ENCODE results near the gene FBXW8.

The FBXW8 gene

DNA sequence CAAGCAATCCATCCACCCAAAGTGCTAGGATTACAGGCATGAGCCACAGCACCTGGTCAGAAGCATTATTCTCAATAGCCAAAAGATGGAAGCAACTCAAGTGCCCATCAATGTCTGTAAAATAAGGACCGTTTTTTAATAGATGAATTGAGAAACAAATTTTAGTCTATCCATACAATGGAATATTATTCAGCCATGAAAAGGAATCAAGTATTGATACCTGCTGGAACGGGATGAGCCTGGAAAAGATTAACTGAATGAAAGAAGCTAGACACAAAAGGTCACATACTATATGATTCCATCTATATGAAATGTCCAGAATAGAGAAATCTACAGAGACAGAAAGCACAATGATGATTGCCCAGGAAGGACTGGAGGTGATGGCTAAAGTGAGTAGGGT lies 9.1 kb upstream of the FBXW8 start:
- H3K27ac ChIP-seq (ENCODE audit: insufficient read depth, low read length, poor library complexity, severe bottlenecking) = no peak overlapping the region
- no peaks in the 10 kb centered on the region for H3K4me1 ChIP-seq (ENCODE audit: control insufficient read depth, insufficient read depth, low read length, poor library complexity, severe bottlenecking)
- no peaks in the 10 kb centered on the region for H3K27me3 ChIP-seq (replicated peaks; ENCODE audit: control insufficient read depth, insufficient read depth, low read length, poor library complexity, severe bottlenecking)
- H3K9me3 ChIP-seq (ENCODE audit: control insufficient read depth, low read length) = no peaks in the 10 kb centered on the region
- no peak for DNase-seq
- H3K36me3 ChIP-seq (ENCODE audit: control insufficient read depth, insufficient read depth, low read length) = no peaks in the 10 kb centered on the region
- no peak overlapping the region for H3K4me3 ChIP-seq (ENCODE audit: insufficient read depth, low read depth, low read length, poor library complexity, severe bottlenecking)

DNA sequence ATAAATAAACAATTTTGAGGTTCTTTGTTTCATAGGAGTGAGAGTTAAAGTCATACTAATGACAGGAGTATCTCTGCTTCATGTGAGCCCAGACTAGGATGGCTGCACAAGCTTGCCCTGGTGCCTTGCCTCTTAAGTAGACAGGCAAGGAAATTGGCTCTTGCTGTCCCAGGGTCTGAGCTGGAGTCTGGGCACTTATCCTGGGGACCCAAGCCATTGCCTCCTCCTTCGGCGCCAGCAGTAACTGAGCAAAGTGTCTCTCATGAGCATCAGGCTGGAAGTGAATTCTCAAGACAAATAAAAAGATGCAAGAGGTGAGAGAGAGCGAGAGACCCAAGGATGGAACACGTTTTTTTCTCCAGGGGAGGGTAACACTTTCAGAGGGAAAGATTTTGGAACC lies 6.9 kb upstream of the FBXW8 start:
- Histone ChIP-seq H3K4me3 (ENCODE audit: insufficient read depth, low read depth, low read length, poor library complexity, severe bottlenecking) (no peak overlapping the region), H3K9me3 (ENCODE audit: control insufficient read depth, low read length) (no peaks in the 10 kb centered on the region), H3K36me3 (ENCODE audit: control insufficient read depth, insufficient read depth, low read length) (no peaks in the 10 kb centered on the region), H3K27ac (ENCODE audit: insufficient read depth, low read length, poor library complexity, severe bottlenecking) (no peak overlapping the region), H3K4me1 (ENCODE audit: control insufficient read depth, insufficient read depth, low read length, poor library complexity, severe bottlenecking) (no peaks in the 10 kb centered on the region), H3K27me3 (replicated peaks; ENCODE audit: control insufficient read depth, insufficient read depth, low read length, poor library complexity, severe bottlenecking) (no peaks in the 10 kb centered on the region)
- no peak for DNase-seq

DNA sequence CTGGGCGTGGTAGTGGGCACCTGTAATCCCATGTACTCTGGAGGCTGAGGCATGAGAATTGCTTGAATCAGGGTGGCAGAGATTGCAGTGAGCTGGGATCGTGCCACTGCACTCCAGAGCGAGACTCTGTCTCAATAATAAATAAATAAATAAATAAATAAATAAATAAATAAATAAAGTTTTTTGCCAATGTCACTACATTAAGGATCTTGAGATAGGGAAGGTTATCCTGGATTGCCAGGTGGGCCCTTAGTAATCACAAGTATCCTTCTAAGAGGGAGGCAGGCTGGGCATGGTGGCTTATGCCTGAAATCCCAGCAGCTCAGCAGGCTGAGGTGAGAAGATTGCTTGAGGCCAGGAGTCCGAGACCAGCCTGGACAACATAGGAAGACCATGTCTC lies 4.5 kb upstream of the FBXW8 start:
- DNase-seq = no peak
- H3K9me3 ChIP-seq (ENCODE audit: control insufficient read depth, low read length) = no peaks in the 10 kb centered on the region
- peaks cover 1% of the 10 kb centered on the region for H3K4me1 ChIP-seq (ENCODE audit: control insufficient read depth, insufficient read depth, low read length, poor library complexity, severe bottlenecking)
- no peak overlapping the region for H3K27ac ChIP-seq (ENCODE audit: insufficient read depth, low read length, poor library complexity, severe bottlenecking)
- H3K4me3 ChIP-seq (ENCODE audit: insufficient read depth, low read depth, low read length, poor library complexity, severe bottlenecking) = no peak overlapping the region
- H3K27me3 ChIP-seq (replicated peaks; ENCODE audit: control insufficient read depth, insufficient read depth, low read length, poor library complexity, severe bottlenecking) = no peaks in the 10 kb centered on the region
- H3K36me3 ChIP-seq (ENCODE audit: control insufficient read depth, insufficient read depth, low read length) = no peaks in the 10 kb centered on the region

GRCh38 chr12:116910280-116910644 lies 488 bp upstream of the FBXW8 start:
- peaks cover 10% of the 10 kb centered on the region for H3K4me1 ChIP-seq (ENCODE audit: control insufficient read depth, insufficient read depth, low read length, poor library complexity, severe bottlenecking)
- no peak for DNase-seq
- peak overlapping the region; percentile 81 for H3K4me3 ChIP-seq (ENCODE audit: insufficient read depth, low read depth, low read length, poor library complexity, severe bottlenecking)
- no peaks in the 10 kb centered on the region for H3K27me3 ChIP-seq (replicated peaks; ENCODE audit: control insufficient read depth, insufficient read depth, low read length, poor library complexity, severe bottlenecking)
- no peak overlapping the region for H3K27ac ChIP-seq (ENCODE audit: insufficient read depth, low read length, poor library complexity, severe bottlenecking)
- H3K36me3 ChIP-seq (ENCODE audit: control insufficient read depth, insufficient read depth, low read length) = no peaks in the 10 kb centered on the region
- H3K9me3 ChIP-seq (ENCODE audit: control insufficient read depth, low read length) = no peaks in the 10 kb centered on the region

DNA sequence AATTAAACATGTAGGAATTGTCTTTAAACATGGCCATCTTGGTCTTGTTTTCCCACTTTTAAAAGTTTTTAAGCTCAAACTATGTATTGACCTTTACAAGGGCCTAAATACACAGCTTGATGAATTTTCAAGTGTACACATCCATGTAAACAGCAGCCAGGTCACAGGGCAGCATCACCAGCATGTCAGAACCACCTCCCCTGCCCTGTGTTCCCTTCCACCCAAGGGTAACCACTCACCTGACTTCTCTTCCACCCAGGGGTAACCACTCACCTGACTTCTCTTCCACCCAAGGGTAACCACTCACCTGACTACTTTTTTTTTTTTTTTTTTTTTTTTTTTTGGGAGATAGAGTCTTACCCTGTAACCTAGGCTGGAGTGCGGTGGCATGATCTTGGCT lies 4.6 kb downstream of the FBXW8 start:
- H3K9me3 ChIP-seq (ENCODE audit: control insufficient read depth, low read length) = no peaks in the 10 kb centered on the region
- no peak for DNase-seq
- peaks cover 10% of the 10 kb centered on the region for H3K4me1 ChIP-seq (ENCODE audit: control insufficient read depth, insufficient read depth, low read length, poor library complexity, severe bottlenecking)
- no peaks in the 10 kb centered on the region for H3K27me3 ChIP-seq (replicated peaks; ENCODE audit: control insufficient read depth, insufficient read depth, low read length, poor library complexity, severe bottlenecking)
- H3K27ac ChIP-seq (ENCODE audit: insufficient read depth, low read length, poor library complexity, severe bottlenecking) = no peak overlapping the region
- no peak overlapping the region for H3K4me3 ChIP-seq (ENCODE audit: insufficient read depth, low read depth, low read length, poor library complexity, severe bottlenecking)
- no peaks in the 10 kb centered on the region for H3K36me3 ChIP-seq (ENCODE audit: control insufficient read depth, insufficient read depth, low read length)

- DNase-seq = no peak
- no peak overlapping the region for H3K27ac ChIP-seq (ENCODE audit: insufficient read depth, low read length, poor library complexity, severe bottlenecking)
- no peaks in the 10 kb centered on the region for H3K36me3 ChIP-seq (ENCODE audit: control insufficient read depth, insufficient read depth, low read length)
- H3K27me3 ChIP-seq (replicated peaks; ENCODE audit: control insufficient read depth, insufficient read depth, low read length, poor library complexity, severe bottlenecking) = no peaks in the 10 kb centered on the region
- no peak overlapping the region for H3K4me3 ChIP-seq (ENCODE audit: insufficient read depth, low read depth, low read length, poor library complexity, severe bottlenecking)
- peaks cover 10% of the 10 kb centered on the region for H3K4me1 ChIP-seq (ENCODE audit: control insufficient read depth, insufficient read depth, low read length, poor library complexity, severe bottlenecking)
- no peaks in the 10 kb centered on the region for H3K9me3 ChIP-seq (ENCODE audit: control insufficient read depth, low read length)
Measured at GRCh38 chr12:116916122-116916521, 5.4 kb downstream of the FBXW8 start.

DNA sequence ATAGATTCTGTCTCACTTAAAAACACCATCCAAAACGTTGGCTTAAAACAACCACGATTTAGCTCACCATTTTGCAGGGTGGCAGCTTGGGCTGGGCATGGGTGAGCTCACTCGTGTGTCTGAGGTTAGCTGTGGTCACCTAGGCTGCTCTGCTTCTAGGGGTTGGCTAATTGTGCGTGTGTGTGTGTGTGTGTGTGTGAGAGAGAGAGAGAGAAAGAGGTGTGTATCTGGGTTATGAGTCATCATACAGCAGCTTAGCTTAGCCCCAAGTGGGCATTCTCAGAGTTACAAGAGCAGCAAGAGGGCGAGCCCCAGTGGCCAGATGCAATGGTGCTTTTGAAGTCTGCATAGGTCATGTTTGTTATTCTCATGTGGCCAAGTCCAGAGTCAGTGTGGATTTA lies 6.0 kb downstream of the FBXW8 start:
- Histone ChIP-seq H3K27me3 (replicated peaks; ENCODE audit: control insufficient read depth, insufficient read depth, low read length, poor library complexity, severe bottlenecking) (no peaks in the 10 kb centered on the region), H3K27ac (ENCODE audit: insufficient read depth, low read length, poor library complexity, severe bottlenecking) (no peak overlapping the region), H3K4me1 (ENCODE audit: control insufficient read depth, insufficient read depth, low read length, poor library complexity, severe bottlenecking) (peaks cover 4% of the 10 kb centered on the region), H3K9me3 (ENCODE audit: control insufficient read depth, low read length) (no peaks in the 10 kb centered on the region), H3K36me3 (ENCODE audit: control insufficient read depth, insufficient read depth, low read length) (no peaks in the 10 kb centered on the region), H3K4me3 (ENCODE audit: insufficient read depth, low read depth, low read length, poor library complexity, severe bottlenecking) (no peak overlapping the region)
- DNase-seq = peak in 2 of 3 donors; percentile 23 to 53

GRCh38 chr12:116918464-116918863 lies 7.7 kb downstream of the FBXW8 start:
- no peak overlapping the region for H3K27ac ChIP-seq (ENCODE audit: insufficient read depth, low read length, poor library complexity, severe bottlenecking)
- no peak overlapping the region for H3K4me3 ChIP-seq (ENCODE audit: insufficient read depth, low read depth, low read length, poor library complexity, severe bottlenecking)
- no peaks in the 10 kb centered on the region for H3K36me3 ChIP-seq (ENCODE audit: control insufficient read depth, insufficient read depth, low read length)
- H3K27me3 ChIP-seq (replicated peaks; ENCODE audit: control insufficient read depth, insufficient read depth, low read length, poor library complexity, severe bottlenecking) = no peaks in the 10 kb centered on the region
- no peak for DNase-seq
- no peaks in the 10 kb centered on the region for H3K9me3 ChIP-seq (ENCODE audit: control insufficient read depth, low read length)
- H3K4me1 ChIP-seq (ENCODE audit: control insufficient read depth, insufficient read depth, low read length, poor library complexity, severe bottlenecking) = peaks cover 8% of the 10 kb centered on the region

DNA sequence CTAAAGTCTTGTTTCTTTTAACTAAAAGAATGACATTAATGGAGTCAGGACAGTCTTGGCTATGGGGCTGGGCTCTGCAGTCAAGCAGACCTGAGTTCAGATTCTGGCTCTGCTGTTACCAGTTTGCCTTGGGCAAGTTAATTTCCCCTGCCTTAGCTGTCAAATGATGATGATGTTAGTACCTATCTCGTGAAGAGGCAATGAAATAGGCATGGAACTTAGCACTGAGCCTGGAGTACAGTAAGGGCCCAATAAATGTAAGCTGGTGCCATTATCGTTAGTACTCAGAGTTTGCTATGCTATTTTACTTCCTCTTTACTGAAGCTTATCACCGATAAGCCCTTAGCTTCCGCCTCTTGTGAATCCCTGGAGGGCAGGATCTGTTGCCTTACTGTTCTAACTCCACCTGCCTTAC lies 8.5 kb downstream of the FBXW8 start:
- H3K4me3 ChIP-seq (ENCODE audit: insufficient read depth, low read depth, low read length, poor library complexity, severe bottlenecking) = no peak overlapping the region
- H3K36me3 ChIP-seq (ENCODE audit: control insufficient read depth, insufficient read depth, low read length) = no peaks in the 10 kb centered on the region
- H3K9me3 ChIP-seq (ENCODE audit: control insufficient read depth, low read length) = no peaks in the 10 kb centered on the region
- H3K27me3 ChIP-seq (replicated peaks; ENCODE audit: control insufficient read depth, insufficient read depth, low read length, poor library complexity, severe bottlenecking) = no peaks in the 10 kb centered on the region
- no peak for DNase-seq
- H3K27ac ChIP-seq (ENCODE audit: insufficient read depth, low read length, poor library complexity, severe bottlenecking) = no peak overlapping the region
- peaks cover 12% of the 10 kb centered on the region for H3K4me1 ChIP-seq (ENCODE audit: control insufficient read depth, insufficient read depth, low read length, poor library complexity, severe bottlenecking)

GRCh38 chr12:116919706-116920485 lies 9.1 kb downstream of the FBXW8 start:
- H3K36me3 ChIP-seq (ENCODE audit: control insufficient read depth, insufficient read depth, low read length) = no peaks in the 10 kb centered on the region
- peaks cover 17% of the 10 kb centered on the region for H3K4me1 ChIP-seq (ENCODE audit: control insufficient read depth, insufficient read depth, low read length, poor library complexity, severe bottlenecking)
- no peak overlapping the region for H3K27ac ChIP-seq (ENCODE audit: insufficient read depth, low read length, poor library complexity, severe bottlenecking)
- H3K27me3 ChIP-seq (replicated peaks; ENCODE audit: control insufficient read depth, insufficient read depth, low read length, poor library complexity, severe bottlenecking) = no peaks in the 10 kb centered on the region
- H3K9me3 ChIP-seq (ENCODE audit: control insufficient read depth, low read length) = no peaks in the 10 kb centered on the region
- DNase-seq = no peak
- no peak overlapping the region for H3K4me3 ChIP-seq (ENCODE audit: insufficient read depth, low read depth, low read length, poor library complexity, severe bottlenecking)
